ENCODE data around the gene ECI1. TPM values are rescaled to one million over a fixed set of nuclear protein-coding genes. Genes with fewer than 3 reads are reported as not detected.

Gene ECI1
- total RNA-seq, 3 donors from 2014 or later: 45.4 to 66.2 (median 63.8) TPM

GRCh38 chr16:2229632-2230250 lies 21.6 kb downstream of the ECI1 start:
- no peak overlapping the region for H3K27ac ChIP-seq
- TF ChIP-seq CTCF (IDR thresholded peaks at IDR 0.05) (no peak), POLR2A (IDR thresholded peaks at IDR 0.05) (no peak), POLR2AphosphoS5 (IDR thresholded peaks at IDR 0.05) (no peak)
- intact Hi-C loops (cut with DNase I; ENCODE audit: low total_unique reads): no loop called here
- H3K4me1 ChIP-seq: peaks cover 4 to 5% of the 10 kb centered on the region in 2 donors
- H3K9me3 ChIP-seq: no peaks in the 10 kb centered on the region
- H3K27me3 ChIP-seq: no peaks in the 10 kb centered on the region
- H3K36me3 ChIP-seq: peaks cover 24% of the 10 kb centered on the region
- no peak overlapping the region for H3K4me3 ChIP-seq
- no peak for DNase-seq (ENCODE audit: low spot score in 2 of 2)

GRCh38 chr16:2229091-2229490 lies 22.3 kb downstream of the ECI1 start:
- intact Hi-C loops (cut with DNase I; ENCODE audit: low total_unique reads): no loop called here
- no peak for DNase-seq (ENCODE audit: low spot score in 2 of 2)
- H3K4me1 ChIP-seq: peaks cover 4 to 11% of the 10 kb centered on the region in 2 donors
- TF ChIP-seq POLR2A (IDR thresholded peaks at IDR 0.05) (no peak), CTCF (IDR thresholded peaks at IDR 0.05) (no peak), POLR2AphosphoS5 (IDR thresholded peaks at IDR 0.05) (no peak)
- H3K4me3 ChIP-seq: no peak overlapping the region
- no peaks in the 10 kb centered on the region for H3K27me3 ChIP-seq
- H3K36me3 ChIP-seq: peaks cover 23% of the 10 kb centered on the region
- H3K9me3 ChIP-seq: no peaks in the 10 kb centered on the region
- no peak overlapping the region for H3K27ac ChIP-seq

GRCh38 chr16:2228161-2228824 lies 23.1 kb downstream of the ECI1 start:
- Histone ChIP-seq H3K27ac (no peak overlapping the region), H3K4me1 (peaks cover 4 to 12% of the 10 kb centered on the region in 2 donors), H3K9me3 (no peaks in the 10 kb centered on the region), H3K4me3 (no peak overlapping the region), H3K27me3 (no peaks in the 10 kb centered on the region), H3K36me3 (peaks cover 16% of the 10 kb centered on the region)
- DNase-seq (ENCODE audit: low spot score in 2 of 2): peak in 1 of 2 donors; percentile 67
- no peak for TF ChIP-seq POLR2AphosphoS5 (IDR thresholded peaks at IDR 0.05)
- TF ChIP-seq CTCF (IDR thresholded peaks at IDR 0.05): no peak
- intact Hi-C loops (cut with DNase I; ENCODE audit: low total_unique reads): no loop called here

GRCh38 chr16:2226918-2227317 lies 24.5 kb downstream of the ECI1 start:
- Histone ChIP-seq H3K9me3 (no peaks in the 10 kb centered on the region), H3K27me3 (no peaks in the 10 kb centered on the region), H3K4me1 (peaks cover 4 to 12% of the 10 kb centered on the region in 2 donors), H3K4me3 (no peak overlapping the region), H3K36me3 (peaks cover 10% of the 10 kb centered on the region), H3K27ac (no peak overlapping the region)
- intact Hi-C loops (cut with DNase I; ENCODE audit: low total_unique reads): no loop called here
- TF ChIP-seq POLR2AphosphoS5 (IDR thresholded peaks at IDR 0.05) (no peak), POLR2A (IDR thresholded peaks at IDR 0.05) (no peak), CTCF (IDR thresholded peaks at IDR 0.05) (no peak)
- no peak for DNase-seq (ENCODE audit: low spot score in 2 of 2)

- no peaks in the 10 kb centered on the region for H3K9me3 ChIP-seq
- intact Hi-C loops (cut with DNase I; ENCODE audit: low total_unique reads): no loop called here
- peaks cover 4 to 12% of the 10 kb centered on the region in 2 donors for H3K4me1 ChIP-seq
- DNase-seq (ENCODE audit: low spot score in 2 of 2): peak in 1 of 2 donors; percentile 71
- H3K4me3 ChIP-seq: no peak overlapping the region
- H3K27ac ChIP-seq: peak overlapping the region in 1 of 2 donors; percentile 35
- no peak for TF ChIP-seq CTCF (IDR thresholded peaks at IDR 0.05)
- no peak for TF ChIP-seq POLR2AphosphoS5 (IDR thresholded peaks at IDR 0.05)
- TF ChIP-seq POLR2A (IDR thresholded peaks at IDR 0.05): no peak
- peaks cover 4% of the 10 kb centered on the region for H3K36me3 ChIP-seq
- no peaks in the 10 kb centered on the region for H3K27me3 ChIP-seq
Observed at GRCh38 chr16:2226245-2226793, 25.1 kb downstream of the ECI1 start.
